HEK293T (cell line): ENCODE measurements around the gene SERPINE1.
"Not testable (repeated sequence)": the region's sequence is repeated elsewhere in the genome, so short reads cannot be mapped to it uniquely, and the experiment has no call there.

ENCODE experiments used
- CTCF ChIA-PET: fragments of 350-600 bp; formaldehyde crosslinking; extraction: SDS; loops from one replicate; lab custom pipeline; 2021; ENCODE audit warnings: antibody characterized with exemption, inconsistent platforms; lab: Yijun Ruan, JAX
- POLR2A ChIA-PET: fragments of 350-600 bp; formaldehyde crosslinking; extraction: SDS; loops from one replicate; lab custom pipeline; 2020; ENCODE audit warnings: antibody characterized with exemption, inconsistent platforms; lab: Yijun Ruan, JAX
- DNase-seq: peaks from one replicate; pipeline ENCODE4 v3.0.0; 2012; ENCODE audit warnings: mixed read lengths; ENCODE audit errors: extremely low spot score
- ARNT ChIP-seq: fragments of 450-650 bp; IDR thresholded peaks from 2 replicates; pipeline ENCODE4 v1.6.1; 2017; ENCODE audit warnings: mild to moderate bottlenecking
- BHLHE40 ChIP-seq: fragments of 450-650 bp; IDR thresholded peaks from 2 replicates; pipeline ENCODE4 v1.6.1; 2016; ENCODE audit warnings: mild to moderate bottlenecking, moderate library complexity, borderline replicate concordance
- CTBP1 ChIP-seq: fragments of 450-650 bp; IDR thresholded peaks from 2 replicates; pipeline ENCODE4 v1.6.1; 2016; ENCODE audit warnings: borderline replicate concordance
- ELF4 ChIP-seq: fragments of 450-650 bp; IDR thresholded peaks from 2 replicates; pipeline ENCODE4 v1.6.1; 2017; ENCODE audit warnings: antibody characterized with exemption
- FOXA1 ChIP-seq: fragments of 450-650 bp; IDR thresholded peaks from 2 replicates; pipeline ENCODE4 v1.6.1; 2016; ENCODE audit warnings: mild to moderate bottlenecking
- FOXK2 ChIP-seq: fragments of 450-650 bp; IDR thresholded peaks from 2 replicates; pipeline ENCODE4 v1.6.1; 2016; ENCODE audit warnings: mild to moderate bottlenecking
- FOXM1 ChIP-seq: fragments of 450-650 bp; IDR thresholded peaks from 2 replicates; pipeline ENCODE4 v1.6.1; 2017; ENCODE audit warnings: mild to moderate bottlenecking, borderline replicate concordance
- HDGF ChIP-seq: fragments of 450-650 bp; IDR thresholded peaks from 2 replicates; pipeline ENCODE4 v1.6.1; 2017; ENCODE audit warnings: antibody characterized with exemption, borderline replicate concordance
- L3MBTL2 ChIP-seq: fragments of 450-650 bp; conservative IDR thresholded peaks from 2 replicates; pipeline ENCODE4 v1.6.1; 2016; ENCODE audit warnings: mild to moderate bottlenecking
- LEF1 ChIP-seq: fragments of 450-650 bp; IDR thresholded peaks from 2 replicates; pipeline ENCODE4 v1.6.1; 2017; ENCODE audit warnings: mild to moderate bottlenecking, borderline replicate concordance
- NFRKB ChIP-seq: fragments of 450-650 bp; IDR thresholded peaks from 2 replicates; pipeline ENCODE4 v1.6.1; 2016; ENCODE audit warnings: mild to moderate bottlenecking, moderate library complexity
- PKNOX1 ChIP-seq: fragments of 450-650 bp; IDR thresholded peaks from 2 replicates; pipeline ENCODE4 v1.6.1; 2016
- SP1 ChIP-seq: fragments of 450-650 bp; IDR thresholded peaks from 2 replicates; pipeline ENCODE4 v1.6.1; 2017
- SUZ12 ChIP-seq: fragments of 450-650 bp; IDR thresholded peaks from 2 replicates; pipeline ENCODE4 v1.6.1; 2016; ENCODE audit warnings: mild to moderate bottlenecking
- TARDBP ChIP-seq: fragments of 450-650 bp; IDR thresholded peaks from 2 replicates; pipeline ENCODE4 v1.6.1; 2016
- ZNF384 ChIP-seq: fragments of 450-650 bp; IDR thresholded peaks from 2 replicates; pipeline ENCODE4 v1.6.1; 2016

SERPINE1 gene

GRCh38 chr7:101088069-101088425 is 38.9 kb upstream of the SERPINE1 start:
- POLR2A ChIA-PET: no interaction called here
- CTCF ChIA-PET: interaction anchor here (1.1 kb wide), 1 partner anchor 56 kb away, joined by 5 read pairs; no protein-coding TSS in a partner anchor
- no peak for DNase-seq
- no peak for TF ChIP-seq BHLHE40
- TF ChIP-seq FOXA1: no peak
- no peak for TF ChIP-seq LEF1
- no peak for TF ChIP-seq TARDBP
- TF ChIP-seq ELF4: no peak
- TF ChIP-seq HDGF: no peak
- TF ChIP-seq ZNF384: no peak
- no peak for TF ChIP-seq ARNT
- no peak for TF ChIP-seq FOXM1
- TF ChIP-seq SP1: no peak
- no peak for TF ChIP-seq CTBP1
- TF ChIP-seq PKNOX1: no peak
- no peak for TF ChIP-seq FOXK2
- TF ChIP-seq NFRKB: no peak
- no peak for TF ChIP-seq L3MBTL2
- TF ChIP-seq SUZ12: no peak

- no peak for DNase-seq
- CTCF ChIA-PET: interaction anchor here (1.1 kb wide), 1 partner anchor 55 kb away, joined by 5 read pairs; no protein-coding TSS in a partner anchor
- POLR2A ChIA-PET: no interaction called here
- TF ChIP-seq FOXA1: no peak
- no peak for TF ChIP-seq ELF4
- TF ChIP-seq LEF1: no peak
- TF ChIP-seq FOXK2: no peak
- TF ChIP-seq FOXM1: no peak
- TF ChIP-seq SUZ12: no peak
- no peak for TF ChIP-seq L3MBTL2
- TF ChIP-seq SP1: no peak
- no peak for TF ChIP-seq HDGF
- TF ChIP-seq ZNF384: no peak
- no peak for TF ChIP-seq CTBP1
Measured at GRCh38 chr7:101088858-101089529, 37.9 kb upstream of the SERPINE1 start.

- CTCF ChIA-PET: no interaction called here
- no peak for DNase-seq
- POLR2A ChIA-PET: no interaction called here
- TF ChIP-seq ARNT (no peak), HDGF (no peak), ELF4 (no peak), LEF1 (no peak), FOXK2 (no peak), ZNF384 (no peak), FOXA1 (no peak), SP1 (no peak), CTBP1 (no peak), NFRKB (no peak), BHLHE40 (no peak), SUZ12 (no peak), L3MBTL2 (no peak), TARDBP (no peak), FOXM1 (no peak)
Measured at GRCh38 chr7:101089876-101090275, 37.0 kb upstream of the SERPINE1 start.

DNA sequence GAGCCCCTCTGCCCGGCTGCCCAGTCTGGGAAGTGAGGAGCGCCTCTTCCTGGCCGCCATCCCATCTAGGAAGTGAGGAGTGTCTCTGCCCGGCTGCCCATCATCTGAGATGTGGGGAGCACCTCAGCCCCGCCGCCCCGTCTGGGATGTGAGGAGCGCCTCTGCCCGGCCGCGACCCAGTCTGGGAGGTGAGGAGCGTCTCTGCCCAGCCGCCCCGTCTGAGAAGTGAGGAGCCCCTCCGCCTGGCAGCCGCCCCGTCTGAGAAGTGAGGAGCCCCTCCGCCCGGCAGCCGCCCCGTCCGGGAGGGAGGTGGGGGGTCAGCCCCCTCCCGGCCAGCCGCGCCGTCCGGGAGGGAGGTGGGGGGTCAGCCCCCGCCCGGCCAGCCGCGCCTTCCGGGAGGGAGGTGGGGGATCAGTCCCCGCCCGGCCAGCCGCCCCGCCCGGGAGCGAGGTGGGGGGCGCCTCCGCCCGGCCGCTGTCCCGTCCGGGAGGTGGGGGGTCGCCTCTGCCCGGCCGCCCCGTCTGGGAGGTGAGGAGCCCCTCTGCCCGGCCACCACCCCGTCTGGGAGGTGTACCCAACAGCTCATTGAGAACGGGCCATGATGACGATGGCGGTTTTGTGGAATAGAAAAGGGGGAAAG is 34.5 kb upstream of the SERPINE1 start:
- POLR2A ChIA-PET, DNase-seq, CTCF ChIA-PET: not testable (repeated sequence)

DNA sequence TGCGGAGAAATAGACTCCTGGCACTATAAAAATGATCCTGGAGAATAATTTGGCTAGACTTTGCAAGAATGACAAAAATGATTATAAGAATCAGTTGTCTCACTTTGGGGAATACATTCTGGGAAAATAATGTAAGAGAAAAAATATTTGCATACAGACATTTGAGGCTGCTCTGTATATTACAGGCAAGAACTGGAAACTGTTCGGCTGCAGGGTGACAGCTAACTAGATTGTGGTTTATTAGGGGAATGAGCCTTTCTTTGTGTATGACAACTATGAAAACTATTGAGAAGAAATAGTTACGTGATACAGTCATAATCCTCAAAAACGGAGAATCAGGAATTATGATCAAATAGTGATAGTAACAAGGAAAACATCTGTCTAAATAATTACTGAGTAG is 33.0 kb upstream of the SERPINE1 start:
- TF ChIP-seq HDGF (no peak), LEF1 (no peak), SP1 (no peak), FOXK2 (no peak), FOXM1 (no peak), NFRKB (no peak), ARNT (no peak), FOXA1 (no peak), BHLHE40 (no peak), L3MBTL2 (no peak), CTBP1 (no peak), ELF4 (no peak), TARDBP (no peak), SUZ12 (no peak), ZNF384 (no peak), PKNOX1 (no peak)
- DNase-seq: no peak
- ChIA-PET POLR2A (no interaction called here), CTCF (interaction anchor here (0.6 kb wide), 2 partner anchors 33 to 1069 kb away, joined by 3 read pairs; partner anchors contain the start of gene SERPINE1)

DNA sequence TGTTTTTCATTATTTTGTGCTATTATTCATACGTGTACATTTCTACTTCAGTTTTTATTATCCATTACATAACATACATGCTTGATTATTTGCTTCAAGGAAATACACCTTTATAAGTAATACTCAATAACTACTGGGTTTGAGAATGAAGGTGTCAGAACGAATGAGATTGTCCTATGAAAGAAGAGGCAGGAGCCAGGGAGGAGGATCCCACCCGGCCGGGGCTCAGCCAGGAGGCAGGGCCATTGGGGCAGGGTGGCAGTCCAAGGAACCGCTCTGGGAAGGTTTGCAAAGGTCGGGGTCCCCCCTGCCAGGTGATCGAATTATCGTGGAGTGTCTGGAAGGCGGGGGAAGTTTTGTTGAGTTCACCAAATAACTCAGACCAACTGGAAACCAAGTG is 32.5 kb upstream of the SERPINE1 start:
- no peak for DNase-seq
- CTCF ChIA-PET: interaction anchor here (0.7 to 0.9 kb wide), 2 partner anchors 9 to 455 kb away, joined by 6 to 7 read pairs; partner anchors contain the start of gene TRIM56
- POLR2A ChIA-PET: interaction anchor here (0.7 kb wide), 1 partner anchor 128 kb away, joined by 3 read pairs; no protein-coding TSS in a partner anchor
- TF ChIP-seq TARDBP (no peak), ZNF384 (no peak), SP1 (no peak), FOXM1 (no peak), FOXA1 (no peak), NFRKB (no peak), CTBP1 (no peak), HDGF (no peak), ARNT (no peak), FOXK2 (no peak), ELF4 (no peak), SUZ12 (no peak), L3MBTL2 (no peak)
